Osteocyte (in vitro differentiated cells): ENCODE measurements around the gene SPINK1. TPM values are rescaled to one million over a fixed set of nuclear protein-coding genes. Genes with fewer than 3 reads are reported as not detected.

ENCODE experiments used
- DNase-seq: peaks from one replicate; pipeline ENCODE4 v3.0.0; 2021; ENCODE audit warnings: mixed read lengths; ENCODE audit not compliant: unreplicated experiment; ENCODE audit errors: extremely low spot score
- H3K27ac Mint-ChIP-seq: one replicate; pipeline ENCODE4 v1.8.0; 2021; ENCODE audit warnings: mild to moderate bottlenecking, mixed read lengths; ENCODE audit not compliant: unreplicated experiment
- H3K27me3 Mint-ChIP-seq: one replicate; pipeline ENCODE4 v1.8.0; 2021; ENCODE audit warnings: mixed read lengths; ENCODE audit not compliant: unreplicated experiment
- H3K36me3 Mint-ChIP-seq: one replicate; pipeline ENCODE4 v1.8.0; 2021; ENCODE audit warnings: mixed read lengths; ENCODE audit not compliant: unreplicated experiment
- H3K4me1 Mint-ChIP-seq: one replicate; pipeline ENCODE4 v1.8.0; 2021; ENCODE audit warnings: mixed read lengths; ENCODE audit not compliant: unreplicated experiment
- H3K4me3 Mint-ChIP-seq: one replicate; pipeline ENCODE4 v1.8.0; 2021; ENCODE audit warnings: mild to moderate bottlenecking, moderate library complexity, mixed read lengths; ENCODE audit not compliant: unreplicated experiment
- H3K9me3 Mint-ChIP-seq: one replicate; pipeline ENCODE4 v1.8.0; 2021; ENCODE audit warnings: mixed read lengths; ENCODE audit not compliant: unreplicated experiment
- total RNA-seq: library from RNA; stranded (reverse); gene quantifications from 2 replicates; pipeline ENCODE4 v1.2.1, GENCODE V29; 2021
- TF ChIP-seq, protein P1 (sequence below): fragments of 200-600 bp; sonication (generic); IDR thresholded peaks from 2 replicates; pipeline ENCODE4 v1.5.0; 2021; ENCODE audit warnings: antibody characterized with exemption, mild to moderate bottlenecking, moderate library complexity

The SPINK1 gene
- total RNA-seq, 1 donor from 2014 or later: not detected

DNA sequence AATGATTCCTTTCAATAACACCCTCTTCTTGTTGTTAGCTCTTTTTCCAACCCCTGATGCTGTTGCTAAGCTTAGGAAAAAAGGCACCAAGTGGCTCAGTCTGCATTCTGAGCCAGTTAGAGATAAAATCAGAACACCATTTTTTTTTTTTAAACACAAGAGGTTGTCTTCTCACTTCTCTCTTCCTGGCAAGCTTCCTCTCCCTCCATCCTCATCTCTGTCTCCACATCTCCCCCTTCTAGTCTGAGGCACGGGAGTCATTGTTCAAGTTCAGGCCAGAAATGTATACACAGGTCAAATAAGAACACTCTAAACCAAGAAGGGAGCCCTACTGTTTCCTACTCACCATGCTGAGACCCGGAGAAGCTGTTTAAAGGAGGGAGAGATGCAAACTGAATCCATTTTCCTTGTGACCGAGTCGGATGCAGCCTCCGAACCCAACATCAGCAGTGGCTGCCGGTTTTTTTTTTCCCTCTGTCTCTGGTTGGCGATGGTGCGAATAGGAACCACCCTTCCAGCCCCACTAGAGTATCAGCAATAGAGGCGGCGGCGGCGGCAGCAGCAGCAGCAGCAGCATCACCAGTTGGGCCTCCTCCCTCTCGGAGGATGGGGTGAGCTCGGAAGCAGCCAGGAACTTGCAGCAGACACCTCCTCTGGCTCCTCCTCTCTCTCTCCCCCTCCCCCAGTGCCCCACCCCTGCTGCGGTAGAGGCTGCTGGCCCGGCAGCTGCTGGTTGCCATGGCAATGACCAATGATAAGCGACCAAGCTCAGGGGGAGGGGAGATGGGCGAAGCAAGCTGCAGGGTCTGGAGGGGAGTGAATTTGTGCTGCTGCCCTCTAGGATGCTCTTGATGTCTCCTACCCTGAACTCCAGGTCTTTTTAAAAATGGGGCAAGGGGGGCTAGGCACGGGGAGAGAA is 49.1 kb downstream of the SPINK1 start, which contains the start of gene JAKMIP2:
JAKMIP2 (minus strand) TSS at position 619 of the 919 bp plus-strand sequence. CDS start 110,922 bp downstream, outside the sequence.
- Mint-ChIP-seq H3K36me3 (no peaks in the 10 kb centered on the region), H3K27me3 (peaks cover 5% of the 10 kb centered on the region), H3K4me3 (peak within 1 kb of the TSS; percentile 74), H3K9me3 (no peaks in the 10 kb centered on the region), H3K4me1 (peaks cover 14% of the 10 kb centered on the region), H3K27ac (peak within 1 kb of the TSS; percentile 59)
- peak; percentile 90 for DNase-seq
- TF ChIP-seq, protein P1, sequence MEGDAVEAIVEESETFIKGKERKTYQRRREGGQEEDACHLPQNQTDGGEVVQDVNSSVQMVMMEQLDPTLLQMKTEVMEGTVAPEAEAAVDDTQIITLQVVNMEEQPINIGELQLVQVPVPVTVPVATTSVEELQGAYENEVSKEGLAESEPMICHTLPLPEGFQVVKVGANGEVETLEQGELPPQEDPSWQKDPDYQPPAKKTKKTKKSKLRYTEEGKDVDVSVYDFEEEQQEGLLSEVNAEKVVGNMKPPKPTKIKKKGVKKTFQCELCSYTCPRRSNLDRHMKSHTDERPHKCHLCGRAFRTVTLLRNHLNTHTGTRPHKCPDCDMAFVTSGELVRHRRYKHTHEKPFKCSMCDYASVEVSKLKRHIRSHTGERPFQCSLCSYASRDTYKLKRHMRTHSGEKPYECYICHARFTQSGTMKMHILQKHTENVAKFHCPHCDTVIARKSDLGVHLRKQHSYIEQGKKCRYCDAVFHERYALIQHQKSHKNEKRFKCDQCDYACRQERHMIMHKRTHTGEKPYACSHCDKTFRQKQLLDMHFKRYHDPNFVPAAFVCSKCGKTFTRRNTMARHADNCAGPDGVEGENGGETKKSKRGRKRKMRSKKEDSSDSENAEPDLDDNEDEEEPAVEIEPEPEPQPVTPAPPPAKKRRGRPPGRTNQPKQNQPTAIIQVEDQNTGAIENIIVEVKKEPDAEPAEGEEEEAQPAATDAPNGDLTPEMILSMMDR: no peak

DNA sequence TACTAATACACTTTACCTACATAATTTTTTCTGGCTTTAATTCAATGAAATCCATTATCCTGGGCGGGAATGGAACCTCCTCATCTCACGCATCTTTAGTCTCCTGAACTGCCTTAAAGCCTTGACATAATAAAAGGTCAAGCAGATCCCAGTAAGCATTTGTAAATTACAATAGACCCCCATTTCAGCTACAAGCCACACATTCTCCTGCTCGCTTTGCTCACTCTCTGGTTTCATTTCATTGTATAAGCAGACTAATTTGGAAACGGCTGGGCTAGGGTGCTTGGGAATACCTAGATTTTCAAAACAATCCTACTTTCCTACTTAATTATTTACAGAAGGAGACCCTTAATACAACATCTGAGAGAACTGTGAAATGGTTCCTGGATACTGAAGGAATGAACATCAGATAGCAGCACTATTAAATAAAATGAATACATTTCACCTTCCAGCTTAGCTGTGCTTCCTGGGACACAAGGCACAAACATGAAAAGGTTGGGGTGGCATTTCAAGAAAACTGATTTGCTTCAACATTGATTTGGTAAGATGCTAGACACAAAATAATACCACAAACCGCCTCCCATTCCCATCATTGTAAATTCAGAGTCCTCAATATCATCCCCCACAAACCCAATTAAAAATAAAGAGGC is 50.4 kb downstream of the SPINK1 start:
- Mint-ChIP-seq H3K36me3 (no peaks in the 10 kb centered on the region), H3K27ac (no peak overlapping the region), H3K9me3 (no peaks in the 10 kb centered on the region), H3K4me3 (no peak overlapping the region), H3K27me3 (peaks cover 5% of the 10 kb centered on the region), H3K4me1 (peaks cover 14% of the 10 kb centered on the region)
- TF ChIP-seq, protein P1: no peak
- no peak for DNase-seq

DNA sequence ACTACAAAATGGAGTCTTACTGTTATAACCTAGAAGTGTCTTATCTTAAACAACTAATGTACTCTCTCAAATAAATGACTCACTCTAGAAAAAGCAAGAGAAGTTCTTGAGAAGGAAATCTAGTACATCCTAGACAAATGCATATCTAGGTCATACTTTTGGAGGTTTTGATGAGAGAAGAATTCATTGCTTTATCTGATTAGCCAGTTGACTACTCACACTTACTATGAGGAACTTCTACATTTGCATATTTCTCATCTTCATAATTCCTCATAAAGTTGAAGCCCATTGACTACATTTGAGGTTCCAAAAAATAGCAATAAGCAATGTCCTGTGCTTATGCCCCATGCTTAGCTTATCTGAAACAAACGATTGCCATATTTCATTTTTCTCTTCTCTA is 51.8 kb downstream of the SPINK1 start:
- no peak overlapping the region for H3K4me3 Mint-ChIP-seq
- no peaks in the 10 kb centered on the region for H3K36me3 Mint-ChIP-seq
- no peak overlapping the region for H3K27ac Mint-ChIP-seq
- TF ChIP-seq, protein P1: no peak
- DNase-seq: no peak
- H3K4me1 Mint-ChIP-seq: peaks cover 14% of the 10 kb centered on the region
- peaks cover 5% of the 10 kb centered on the region for H3K27me3 Mint-ChIP-seq
- H3K9me3 Mint-ChIP-seq: no peaks in the 10 kb centered on the region

DNA sequence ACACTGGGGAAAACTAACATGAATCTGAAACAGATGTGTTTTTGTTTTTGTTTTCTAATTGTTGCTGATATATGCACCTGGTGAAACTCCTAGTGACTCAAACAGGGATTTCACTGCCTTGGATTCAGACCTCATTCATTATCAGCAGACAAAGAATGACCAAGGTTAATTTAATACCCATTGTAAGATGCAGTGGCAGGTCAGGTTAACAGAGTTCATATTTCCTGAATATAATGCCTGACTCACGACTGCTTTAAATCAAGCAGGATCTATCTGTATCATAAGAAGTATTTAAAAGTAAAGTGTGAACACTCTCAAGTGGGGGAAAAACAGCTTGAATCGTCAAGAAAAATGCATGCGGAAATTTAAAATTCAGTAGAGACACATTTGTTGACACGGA is 54.5 kb downstream of the SPINK1 start:
- H3K27me3 Mint-ChIP-seq: no peaks in the 10 kb centered on the region
- H3K4me1 Mint-ChIP-seq: peaks cover 6% of the 10 kb centered on the region
- no peak overlapping the region for H3K4me3 Mint-ChIP-seq
- no peak for DNase-seq
- H3K9me3 Mint-ChIP-seq: no peaks in the 10 kb centered on the region
- TF ChIP-seq, protein P1: no peak
- H3K27ac Mint-ChIP-seq: no peak overlapping the region
- no peaks in the 10 kb centered on the region for H3K36me3 Mint-ChIP-seq

Other genes with a start within 250 kb of the SPINK1 start
- 1.8 and 2.0 TPM in 2 replicates for gene JAKMIP2, start 48.9 kb downstream of the SPINK1 start, total RNA-seq
- gene SCGB3A2, start 47.0 kb upstream of the SPINK1 start, total RNA-seq: not detected in 2 replicates
- not detected in 2 replicates for gene C5orf46, start 74.9 kb upstream of the SPINK1 start, total RNA-seq
- 3.4 and 4.1 TPM in 2 replicates for gene SPINK5, start 232.3 kb upstream of the SPINK1 start, total RNA-seq